B cell (primary cell): ENCODE measurements around the gene LPO.

ENCODE experiments used
- CTCF ChIP-seq: fragments of 200-600 bp; IDR thresholded peaks from one replicate; pipeline ENCODE4 v1.8.0; 2022; ENCODE audit warnings: antibody characterized with exemption, mild to moderate bottlenecking
- EZH2 ChIP-seq: IDR thresholded peaks from 2 replicates; pipeline ENCODE4 v1.6.1; 2012; ENCODE audit warnings: borderline replicate concordance, low read depth, mild to moderate bottlenecking, moderate library complexity, low read length; ENCODE audit not compliant: insufficient read depth, poor library complexity, severe bottlenecking

GRCh38 chr17:58268326-58268725, 29.9 kb downstream of the LPO start:
- TF ChIP-seq CTCF (no peak), EZH2 (no peak)
